HG02938 (cell line): ENCODE data around the gene TMEM45A.
"Not testable (repeated sequence)": the region's sequence is repeated elsewhere in the genome, so short reads cannot be mapped to it uniquely, and the experiment has no call there.

Experiments
- ATAC-seq: cut with Tn5 transposase; IDR thresholded peaks from one replicate; pipeline ENCODE4 v1.9.1; 2021; ENCODE audit warnings: mild to moderate bottlenecking, moderate library complexity; ENCODE audit not compliant: unreplicated experiment

The TMEM45A gene

GRCh38 chr3:100531093-100531492 lies 38.7 kb downstream of the TMEM45A start:
- no peak for ATAC-seq

DNA sequence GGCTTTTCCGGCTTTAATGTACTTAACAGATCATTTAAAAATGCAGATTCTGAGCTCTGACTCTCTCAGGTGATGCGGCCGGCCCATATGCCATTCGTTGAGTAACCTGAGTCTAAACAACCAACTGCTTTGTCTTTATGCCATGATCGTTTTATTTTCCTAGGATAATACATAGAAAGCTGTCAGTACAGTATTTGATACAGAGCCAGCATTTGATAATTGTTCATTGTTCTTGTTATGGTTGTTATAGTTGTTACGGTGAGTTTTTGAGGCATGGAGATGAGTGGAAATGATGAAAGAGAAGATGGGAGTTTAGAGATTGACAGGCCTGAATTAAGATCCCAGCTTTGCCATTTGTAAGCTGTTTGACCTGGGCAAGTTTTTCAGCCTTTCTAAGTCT lies 40.0 kb downstream of the TMEM45A start:
- no peak for ATAC-seq

GRCh38 chr3:100533176-100533575 lies 40.8 kb downstream of the TMEM45A start:
- no peak for ATAC-seq

DNA sequence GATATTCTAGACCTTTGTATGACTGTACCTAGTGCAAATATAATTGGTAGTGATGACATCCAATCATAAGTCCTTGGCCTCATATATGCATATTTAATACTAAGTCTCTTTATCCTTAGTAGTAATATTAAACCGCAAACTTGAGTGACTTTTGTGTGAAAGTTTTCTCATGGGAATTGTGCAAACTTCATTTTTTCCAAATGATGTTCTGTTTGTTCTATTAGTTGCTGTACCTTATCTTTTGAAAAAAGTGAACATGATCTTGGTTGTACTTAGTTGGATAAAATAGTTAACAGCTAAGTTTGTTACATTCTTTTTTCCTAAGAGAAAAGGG lies 43.2 kb downstream of the TMEM45A start:
- ATAC-seq: no peak

DNA sequence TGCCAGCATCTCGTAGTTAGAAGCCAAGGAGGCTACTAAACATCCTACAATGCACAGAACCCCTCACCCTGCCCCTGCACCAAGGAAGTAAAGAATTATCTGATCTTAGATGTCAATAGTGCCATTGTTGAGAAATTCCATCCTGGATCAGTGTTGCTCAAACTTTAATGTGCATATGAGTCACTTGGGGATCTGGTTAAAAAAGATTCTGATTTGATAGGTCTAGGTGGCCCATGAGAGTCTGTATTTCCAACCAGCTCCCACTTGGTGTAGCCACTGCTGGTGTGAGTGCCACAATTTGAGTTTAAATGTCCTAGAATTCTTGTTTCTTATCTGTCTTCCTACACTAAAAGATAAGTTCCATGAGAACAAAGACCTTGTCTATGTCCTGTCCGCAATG lies 43.7 kb downstream of the TMEM45A start:
- no peak for ATAC-seq

- ATAC-seq: no peak
Measured at GRCh38 chr3:100537646-100538338, 45.4 kb downstream of the TMEM45A start.

DNA sequence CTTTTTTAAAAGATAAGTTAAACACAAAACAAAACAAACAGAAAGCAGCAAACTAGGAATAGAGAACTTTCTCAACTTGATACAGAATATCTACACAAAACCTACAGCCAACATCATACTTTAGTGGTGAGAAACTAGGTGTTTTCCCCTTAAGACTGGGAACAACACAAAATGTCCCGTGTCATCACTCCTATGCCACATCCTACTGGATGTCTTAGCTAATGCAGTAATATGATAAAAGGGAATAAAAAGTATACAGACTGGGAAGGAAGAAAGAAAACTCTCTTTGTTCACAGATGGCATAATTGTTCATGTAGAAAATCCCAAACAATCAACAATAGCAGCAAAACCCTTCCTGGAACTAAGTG lies 45.9 kb downstream of the TMEM45A start:
- no peak for ATAC-seq

GRCh38 chr3:100540791-100541334 lies 48.4 kb downstream of the TMEM45A start:
- no peak for ATAC-seq

GRCh38 chr3:100541428-100541827 lies 49.0 kb downstream of the TMEM45A start:
- ATAC-seq: not testable (repeated sequence)

DNA sequence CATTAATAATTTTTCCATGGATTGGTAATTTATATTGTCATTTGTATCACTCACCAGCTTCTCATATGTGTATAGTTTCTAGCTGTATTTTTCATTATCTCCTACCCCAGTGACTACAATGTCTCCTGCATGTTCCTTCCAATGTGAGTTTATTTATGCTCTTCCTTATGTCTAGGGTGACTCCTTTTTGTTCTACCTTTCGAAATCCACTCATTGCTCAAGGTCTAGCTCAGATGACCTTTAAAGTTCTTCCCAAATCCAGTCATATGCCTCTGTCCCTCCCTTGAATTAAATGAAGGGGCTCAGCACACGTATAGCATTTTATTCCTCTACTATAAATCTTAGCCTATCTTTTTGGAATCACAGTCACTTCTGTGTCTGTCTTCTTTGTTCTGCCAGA lies 53.0 kb downstream of the TMEM45A start:
- no peak for ATAC-seq

GRCh38 chr3:100546020-100546744 lies 53.8 kb downstream of the TMEM45A start:
- ATAC-seq: no peak

DNA sequence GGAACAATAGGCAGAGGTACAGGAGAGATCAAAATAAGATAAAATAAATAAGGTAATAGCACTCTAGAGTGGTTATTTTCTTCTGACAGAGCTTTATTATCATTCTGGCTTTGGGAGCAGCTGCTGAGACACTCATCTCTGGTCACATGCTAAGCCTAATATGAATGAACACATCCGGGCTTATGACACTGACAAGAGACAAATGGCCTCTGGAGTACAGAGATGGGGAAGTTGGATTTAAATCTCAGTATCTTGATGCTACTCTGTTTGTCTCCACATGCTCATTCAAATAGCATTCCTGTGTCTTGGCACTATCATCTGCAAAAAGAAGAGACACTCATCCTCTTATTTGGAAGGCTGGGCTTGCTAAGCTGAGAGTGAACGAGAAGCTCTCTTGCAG lies 55.6 kb downstream of the TMEM45A start:
- ATAC-seq: no peak

- ATAC-seq: no peak
Measured at GRCh38 chr3:100553618-100554372, 61.4 kb downstream of the TMEM45A start.

DNA sequence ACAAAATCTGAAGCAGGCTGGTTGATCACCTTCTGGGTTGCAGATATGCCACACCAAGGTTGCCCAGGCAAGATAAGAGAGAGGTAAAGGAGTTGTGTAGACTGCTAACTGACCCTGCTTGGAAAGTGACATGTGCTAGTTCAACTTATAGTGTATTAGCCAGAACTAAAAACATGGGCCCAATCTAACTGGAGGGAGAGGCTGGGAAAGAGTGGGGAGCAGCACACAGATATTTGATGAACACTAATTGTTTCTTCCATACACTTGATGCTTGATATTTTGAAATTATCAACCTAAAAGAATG lies 61.9 kb downstream of the TMEM45A start:
- no peak for ATAC-seq

GRCh38 chr3:100556673-100557310 lies 64.4 kb downstream of the TMEM45A start:
- no peak for ATAC-seq

GRCh38 chr3:100558233-100558632 lies 65.8 kb downstream of the TMEM45A start:
- no peak for ATAC-seq

GRCh38 chr3:100560426-100560825 lies 68.0 kb downstream of the TMEM45A start:
- ATAC-seq: no peak

DNA sequence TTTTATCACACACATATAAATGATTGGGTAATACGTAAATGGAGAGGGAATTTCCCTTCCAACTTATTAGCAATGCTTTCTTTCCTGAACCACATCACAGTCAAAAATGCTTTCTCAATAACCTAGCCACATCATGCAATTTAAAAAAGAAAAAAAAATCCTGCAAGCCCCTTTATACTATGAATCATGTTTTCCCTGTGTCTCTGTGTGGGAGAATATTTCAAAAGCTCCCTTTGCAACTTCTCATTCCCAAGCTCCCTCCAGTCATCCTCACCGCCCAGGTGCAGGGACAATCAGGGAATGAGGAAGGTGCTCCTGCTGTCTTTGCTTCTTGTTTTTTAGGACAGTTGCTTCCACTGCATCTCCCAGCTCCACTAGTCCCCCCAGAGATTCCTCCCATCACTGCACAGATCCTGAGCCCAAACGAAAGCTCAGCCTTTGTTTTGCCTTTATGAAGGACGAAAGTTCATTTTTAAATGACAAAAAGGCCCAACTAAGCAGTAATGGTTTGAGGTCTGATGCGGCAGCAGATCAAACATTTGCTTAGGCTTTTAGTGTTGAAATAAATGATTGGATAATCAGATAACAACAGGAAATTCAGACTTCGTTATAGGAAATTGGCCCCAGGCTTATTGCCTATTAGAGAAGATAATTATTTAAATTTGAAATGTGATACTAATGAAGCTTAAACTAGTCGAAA lies 69.2 kb downstream of the TMEM45A start:
- ATAC-seq: no peak

DNA sequence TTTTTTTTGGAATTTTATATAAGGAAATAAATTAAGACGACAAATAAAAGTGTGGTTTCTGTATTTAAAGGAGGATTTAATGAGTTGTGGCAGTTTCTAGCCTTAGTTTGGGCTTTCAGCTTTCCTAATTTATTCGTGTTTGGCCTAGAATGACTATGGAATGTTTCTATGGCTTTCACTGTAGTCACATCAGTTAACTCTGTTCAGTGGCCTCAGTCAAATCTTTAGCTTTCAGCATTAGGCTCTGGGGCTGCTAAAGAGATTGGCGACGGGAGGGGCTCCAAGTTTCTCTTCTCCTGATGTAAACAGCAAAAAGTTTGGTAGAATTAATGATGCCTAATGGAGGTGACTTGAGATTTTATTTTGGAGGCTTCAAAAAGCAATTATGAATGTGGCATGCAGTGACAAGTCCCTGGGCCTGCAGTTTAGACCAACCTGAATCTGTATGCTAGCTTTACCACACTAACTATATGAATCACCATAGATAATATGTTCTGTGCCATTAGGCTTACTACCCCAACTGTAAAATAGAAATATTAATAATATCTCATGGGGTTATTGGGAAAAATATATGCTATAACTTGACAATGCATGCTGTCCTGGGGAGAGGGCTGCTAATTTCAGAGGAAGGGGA lies 69.9 kb downstream of the TMEM45A start:
- ATAC-seq: no peak

DNA sequence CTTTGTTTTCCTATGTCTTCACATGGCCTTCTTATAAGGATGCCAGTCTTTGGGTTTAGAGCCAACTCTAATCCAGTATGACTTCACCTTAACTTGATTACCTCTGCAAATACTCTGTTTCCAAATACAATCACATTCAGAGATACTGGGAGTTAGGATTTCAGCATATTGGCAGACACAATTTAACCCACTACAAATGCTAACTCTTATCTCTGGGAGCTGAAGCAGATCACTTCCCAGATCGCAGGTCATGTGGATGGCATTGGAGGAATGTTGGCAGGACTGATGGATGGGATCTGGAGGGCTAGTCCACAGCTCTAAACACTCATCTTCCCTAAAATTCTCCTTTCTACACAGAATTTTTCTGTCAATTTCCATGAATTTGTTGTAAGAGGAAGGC lies 70.8 kb downstream of the TMEM45A start:
- no peak for ATAC-seq
